ENCODE measurements around the gene GHRHR.
A peak's percentile ranks its signal among the peaks of the same experiment; 100 is the strongest.

The GHRHR gene

DNA sequence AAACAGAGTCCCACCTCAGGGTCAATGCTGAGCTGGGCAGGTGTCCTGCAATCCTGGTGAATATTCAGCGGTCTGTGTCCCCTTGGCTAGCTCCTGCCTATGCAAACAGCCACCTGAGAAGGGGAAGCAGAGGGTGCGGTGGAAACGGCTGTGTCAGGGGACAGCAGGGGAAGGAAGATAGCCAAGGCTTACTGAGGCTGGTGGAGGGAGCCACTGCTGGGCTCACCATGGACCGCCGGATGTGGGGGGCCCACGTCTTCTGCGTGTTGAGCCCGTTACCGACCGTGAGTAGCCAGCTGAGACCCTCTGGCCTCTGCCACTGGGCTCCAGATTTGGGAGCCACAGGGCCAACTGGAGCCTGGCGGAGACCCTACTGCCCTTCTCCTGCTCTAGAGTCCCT lies at the start of gene GHRHR:
TSS of gene GHRHR (plus strand) at position 112 of the 400 bp plus-strand sequence. CDS start at position 228, 116 bp downstream.
- no peak within 1 kb of the TSS for H3K4me3 ChIP-seq (ENCODE audit: low read depth in 1 of 2, low read length in 2 of 2)
- no peak within 1 kb of the TSS for H3K27ac ChIP-seq (ENCODE audit: low read length)
- H3K36me3 ChIP-seq (ENCODE audit: control insufficient read depth in 1 of 2, insufficient read depth in 2 of 2, low read length in 2 of 2) = no peaks in the 10 kb centered on the region
- H3K9me3 ChIP-seq (ENCODE audit: control insufficient read depth in 1 of 2, low read length in 2 of 2) = no peaks in the 10 kb centered on the region
- no peaks in the 10 kb centered on the region for H3K4me1 ChIP-seq (ENCODE audit: control insufficient read depth in 1 of 2, insufficient read depth in 2 of 2, low read length in 2 of 2)
- no peaks in the 10 kb centered on the region for H3K27me3 ChIP-seq (ENCODE audit: low read depth, low read length)

DNA sequence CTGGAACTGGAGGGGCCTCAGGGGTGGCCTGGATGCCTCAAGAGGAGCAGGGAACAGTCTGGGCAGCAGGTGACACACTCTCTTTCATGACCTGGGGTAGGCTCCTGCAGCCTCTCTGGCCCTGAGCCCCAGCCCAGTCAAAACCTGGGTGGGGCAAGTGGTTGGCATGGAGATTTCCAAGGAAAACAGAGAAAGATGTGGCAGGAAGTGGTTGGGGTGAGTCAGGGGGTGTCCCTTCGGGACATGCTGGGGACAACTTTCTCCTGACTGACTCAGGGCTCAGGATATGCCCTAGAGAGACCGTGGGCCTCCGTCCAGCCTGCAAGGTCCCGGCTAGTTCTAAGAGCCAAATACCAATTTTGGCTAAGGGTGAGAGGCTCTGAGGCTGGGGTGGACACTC lies 49.2 kb upstream of the GHRHR start:
- H3K27me3 ChIP-seq (ENCODE audit: low read depth, low read length) = no peaks in the 10 kb centered on the region
- H3K4me1 ChIP-seq (ENCODE audit: control insufficient read depth in 1 of 2, insufficient read depth in 2 of 2, low read length in 2 of 2) = peaks cover 0 to 61% of the 10 kb centered on the region in 2 donors
- no peak overlapping the region for H3K27ac ChIP-seq (ENCODE audit: low read length)
- H3K4me3 ChIP-seq (ENCODE audit: low read depth in 1 of 2, low read length in 2 of 2) = peak overlapping the region; percentile 55 to 61
- H3K9me3 ChIP-seq (ENCODE audit: control insufficient read depth in 1 of 2, low read length in 2 of 2) = no peaks in the 10 kb centered on the region
- H3K36me3 ChIP-seq (ENCODE audit: control insufficient read depth in 1 of 2, insufficient read depth in 2 of 2, low read length in 2 of 2) = no peaks in the 10 kb centered on the region

DNA sequence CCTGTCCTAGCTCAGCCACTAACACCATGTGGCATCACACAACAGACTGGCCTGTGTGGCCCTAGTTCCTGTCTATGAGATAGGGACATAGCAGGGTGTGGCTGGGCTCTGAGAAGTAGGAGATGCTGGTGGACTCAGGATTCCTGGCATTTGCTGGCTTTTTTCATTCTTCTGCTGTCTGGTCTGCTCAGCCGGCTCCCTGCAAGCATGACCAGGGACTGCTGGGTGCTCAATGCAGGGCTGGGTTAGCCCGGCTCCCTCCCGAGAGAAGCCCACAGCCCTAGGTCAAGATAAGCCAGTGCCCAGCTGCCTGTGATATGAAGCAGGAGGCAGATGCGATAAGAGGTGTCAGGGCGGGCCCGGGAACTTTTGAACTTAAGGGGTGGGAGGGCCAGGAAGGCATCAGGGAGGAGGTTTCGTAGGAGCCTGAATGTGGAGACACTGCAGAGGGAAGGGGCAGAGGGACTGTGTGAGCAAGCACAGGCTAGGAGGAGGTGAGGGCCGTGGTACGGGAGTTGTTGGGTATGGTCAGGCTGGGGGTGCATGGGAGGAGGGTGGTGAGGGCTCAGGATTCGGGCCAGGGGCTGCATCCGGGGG lies 48.6 kb upstream of the GHRHR start:
- Histone ChIP-seq H3K4me1 (ENCODE audit: control insufficient read depth in 1 of 2, insufficient read depth in 2 of 2, low read length in 2 of 2) (peaks cover 5 to 57% of the 10 kb centered on the region in 2 donors), H3K4me3 (ENCODE audit: low read depth in 1 of 2, low read length in 2 of 2) (peak overlapping the region; percentile 55 to 61)

DNA sequence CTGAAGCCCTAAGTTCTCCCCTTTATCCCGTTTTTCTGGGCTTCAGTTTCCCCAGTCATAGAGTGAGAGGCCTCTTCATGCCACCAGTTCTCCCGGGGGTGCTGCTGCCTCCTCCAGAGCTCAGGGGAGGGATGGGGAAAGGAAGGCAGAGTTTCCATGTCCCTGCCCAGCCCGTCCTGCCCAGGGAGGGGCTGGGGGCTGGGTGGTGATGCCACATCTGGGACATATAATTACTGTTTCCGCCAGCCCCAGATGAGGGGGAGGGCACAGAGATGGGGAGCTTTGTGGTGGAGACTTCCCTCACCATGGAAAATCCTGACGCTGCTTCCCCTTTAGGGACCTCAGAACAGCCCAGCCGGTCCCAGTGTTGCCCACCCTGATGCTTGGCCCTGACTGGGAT lies 48.0 kb upstream of the GHRHR start:
- no peaks in the 10 kb centered on the region for H3K36me3 ChIP-seq (ENCODE audit: control insufficient read depth in 1 of 2, insufficient read depth in 2 of 2, low read length in 2 of 2)
- H3K4me3 ChIP-seq (ENCODE audit: low read depth in 1 of 2, low read length in 2 of 2) = peak overlapping the region in 1 of 2 donors; percentile 61
- H3K9me3 ChIP-seq (ENCODE audit: control insufficient read depth in 1 of 2, low read length in 2 of 2) = no peaks in the 10 kb centered on the region
- peaks cover 12 to 57% of the 10 kb centered on the region in 2 donors for H3K4me1 ChIP-seq (ENCODE audit: control insufficient read depth in 1 of 2, insufficient read depth in 2 of 2, low read length in 2 of 2)
- peak overlapping the region; percentile 1 for H3K27ac ChIP-seq (ENCODE audit: low read length)
- H3K27me3 ChIP-seq (ENCODE audit: low read depth, low read length) = no peaks in the 10 kb centered on the region

More for the DNA sequence above, 48.6 kb upstream of the GHRHR start:
- Histone ChIP-seq H3K9me3 (ENCODE audit: control insufficient read depth in 1 of 2, low read length in 2 of 2) (no peaks in the 10 kb centered on the region), H3K36me3 (ENCODE audit: control insufficient read depth in 1 of 2, insufficient read depth in 2 of 2, low read length in 2 of 2) (no peaks in the 10 kb centered on the region), H3K27ac (ENCODE audit: low read length) (peak overlapping the region; percentile 21), H3K27me3 (ENCODE audit: low read depth, low read length) (no peaks in the 10 kb centered on the region)

DNA sequence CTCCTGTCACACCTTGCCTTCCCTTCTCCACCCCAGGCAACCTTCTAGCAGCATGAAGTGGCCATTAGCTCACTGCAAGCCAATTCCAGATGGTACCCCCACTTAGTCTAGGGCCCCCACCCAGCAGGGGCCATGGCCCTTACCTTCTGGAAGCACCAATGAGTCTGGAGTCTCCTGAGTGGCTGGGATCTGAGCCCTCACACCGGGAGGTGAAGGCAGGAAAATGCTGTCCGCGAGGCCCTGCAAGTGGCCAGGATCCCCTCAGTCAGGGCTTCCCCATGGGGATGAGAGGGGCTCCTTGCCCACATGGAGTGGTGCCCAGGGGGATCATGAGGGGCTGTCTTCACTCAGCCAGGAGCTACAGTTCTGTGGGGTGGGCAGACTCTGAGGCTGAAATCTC lies 47.5 kb upstream of the GHRHR start:
- H3K4me3 ChIP-seq (ENCODE audit: low read depth in 1 of 2, low read length in 2 of 2) = no peak overlapping the region

DNA sequence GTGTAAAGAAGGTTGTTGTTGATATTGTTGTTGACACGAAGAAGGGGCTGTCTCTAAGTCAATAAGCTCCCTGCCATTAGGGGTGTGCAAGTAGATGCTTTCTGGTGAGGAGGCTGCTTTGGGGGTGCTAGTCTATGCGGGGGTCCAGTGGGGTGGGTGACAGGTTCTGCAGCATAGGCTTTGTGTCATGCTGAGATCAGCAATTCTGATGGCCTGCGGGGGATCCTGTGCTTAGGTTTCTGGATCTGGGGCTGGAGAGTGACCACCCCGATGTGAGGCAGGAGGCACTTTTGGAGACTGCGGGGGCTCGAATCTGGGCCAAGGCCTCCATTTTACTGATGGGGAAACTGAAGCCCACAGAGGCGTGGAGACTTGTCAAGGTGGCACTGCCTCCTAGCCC lies 47.0 kb upstream of the GHRHR start:
- Histone ChIP-seq H3K27ac (ENCODE audit: low read length) (no peak overlapping the region), H3K4me3 (ENCODE audit: low read depth in 1 of 2, low read length in 2 of 2) (no peak overlapping the region), H3K4me1 (ENCODE audit: control insufficient read depth in 1 of 2, insufficient read depth in 2 of 2, low read length in 2 of 2) (peaks cover 12 to 60% of the 10 kb centered on the region in 2 donors), H3K36me3 (ENCODE audit: control insufficient read depth in 1 of 2, insufficient read depth in 2 of 2, low read length in 2 of 2) (no peaks in the 10 kb centered on the region), H3K9me3 (ENCODE audit: control insufficient read depth in 1 of 2, low read length in 2 of 2) (no peaks in the 10 kb centered on the region), H3K27me3 (ENCODE audit: low read depth, low read length) (no peaks in the 10 kb centered on the region)

More for the DNA sequence above, 47.5 kb upstream of the GHRHR start:
- no peaks in the 10 kb centered on the region for H3K27me3 ChIP-seq (ENCODE audit: low read depth, low read length)
- no peak overlapping the region for H3K27ac ChIP-seq (ENCODE audit: low read length)
- no peaks in the 10 kb centered on the region for H3K36me3 ChIP-seq (ENCODE audit: control insufficient read depth in 1 of 2, insufficient read depth in 2 of 2, low read length in 2 of 2)
- H3K4me1 ChIP-seq (ENCODE audit: control insufficient read depth in 1 of 2, insufficient read depth in 2 of 2, low read length in 2 of 2) = peaks cover 12 to 57% of the 10 kb centered on the region in 2 donors
- no peaks in the 10 kb centered on the region for H3K9me3 ChIP-seq (ENCODE audit: control insufficient read depth in 1 of 2, low read length in 2 of 2)

DNA sequence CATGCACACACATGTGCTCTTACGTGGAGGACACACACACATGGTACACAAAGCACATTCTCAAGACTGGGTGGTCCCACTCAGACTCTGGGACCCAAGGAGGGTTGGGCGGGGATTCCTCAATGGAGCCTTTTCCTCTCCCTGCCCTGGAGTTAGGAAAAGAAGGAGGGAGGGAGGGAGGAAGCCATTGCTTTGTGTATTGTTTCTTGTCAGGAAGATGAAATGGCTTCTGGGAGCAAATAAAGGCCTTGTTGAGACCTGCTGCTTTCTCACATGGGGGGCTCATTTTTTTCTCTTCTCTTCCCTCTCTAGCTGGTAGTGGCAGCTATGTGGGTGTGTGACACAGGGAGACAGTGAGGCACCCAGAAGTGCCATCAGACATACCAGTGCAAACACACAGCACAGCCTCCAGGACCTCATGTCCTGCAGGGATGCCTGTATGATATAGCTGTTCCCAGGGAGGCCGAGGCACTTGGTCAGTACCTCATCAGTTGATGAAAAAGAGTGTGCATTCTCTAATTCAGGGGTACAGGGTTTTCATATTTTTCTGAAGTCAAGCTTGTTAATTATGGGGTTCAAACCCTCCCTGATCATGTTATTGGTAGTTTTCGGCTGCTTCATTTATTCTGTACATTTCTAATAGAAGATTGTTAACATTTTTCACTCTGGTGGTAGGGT lies 46.4 kb upstream of the GHRHR start:
- H3K4me1 ChIP-seq (ENCODE audit: control insufficient read depth in 1 of 2, insufficient read depth in 2 of 2, low read length in 2 of 2) = peaks cover 12 to 59% of the 10 kb centered on the region in 2 donors
- H3K36me3 ChIP-seq (ENCODE audit: control insufficient read depth in 1 of 2, insufficient read depth in 2 of 2, low read length in 2 of 2) = no peaks in the 10 kb centered on the region
- H3K9me3 ChIP-seq (ENCODE audit: control insufficient read depth in 1 of 2, low read length in 2 of 2) = no peaks in the 10 kb centered on the region
- no peak overlapping the region for H3K27ac ChIP-seq (ENCODE audit: low read length)
- no peaks in the 10 kb centered on the region for H3K27me3 ChIP-seq (ENCODE audit: low read depth, low read length)
- H3K4me3 ChIP-seq (ENCODE audit: low read depth in 1 of 2, low read length in 2 of 2) = no peak overlapping the region

DNA sequence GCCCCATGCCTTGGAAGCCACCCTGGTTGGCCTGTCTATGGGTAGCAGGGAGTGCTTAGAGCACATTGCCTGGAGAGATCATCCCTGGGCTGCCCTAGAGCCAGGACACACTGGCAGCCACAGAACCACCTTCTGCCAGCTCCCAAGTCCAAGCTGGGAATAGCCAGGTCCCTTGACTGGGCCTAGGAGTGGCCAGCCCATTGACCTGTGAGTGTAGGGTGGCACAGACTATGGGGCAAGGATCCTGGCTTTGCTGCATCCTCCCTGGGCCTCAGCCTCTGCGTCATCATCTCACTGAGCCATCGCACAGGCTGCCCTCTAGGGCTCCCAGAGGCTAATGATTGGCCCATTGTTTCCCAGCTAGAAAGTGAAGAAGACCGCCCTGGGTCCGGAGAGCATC lies 45.1 kb upstream of the GHRHR start:
- H3K4me1 ChIP-seq (ENCODE audit: control insufficient read depth in 1 of 2, insufficient read depth in 2 of 2, low read length in 2 of 2) = peaks cover 12 to 50% of the 10 kb centered on the region in 2 donors

DNA sequence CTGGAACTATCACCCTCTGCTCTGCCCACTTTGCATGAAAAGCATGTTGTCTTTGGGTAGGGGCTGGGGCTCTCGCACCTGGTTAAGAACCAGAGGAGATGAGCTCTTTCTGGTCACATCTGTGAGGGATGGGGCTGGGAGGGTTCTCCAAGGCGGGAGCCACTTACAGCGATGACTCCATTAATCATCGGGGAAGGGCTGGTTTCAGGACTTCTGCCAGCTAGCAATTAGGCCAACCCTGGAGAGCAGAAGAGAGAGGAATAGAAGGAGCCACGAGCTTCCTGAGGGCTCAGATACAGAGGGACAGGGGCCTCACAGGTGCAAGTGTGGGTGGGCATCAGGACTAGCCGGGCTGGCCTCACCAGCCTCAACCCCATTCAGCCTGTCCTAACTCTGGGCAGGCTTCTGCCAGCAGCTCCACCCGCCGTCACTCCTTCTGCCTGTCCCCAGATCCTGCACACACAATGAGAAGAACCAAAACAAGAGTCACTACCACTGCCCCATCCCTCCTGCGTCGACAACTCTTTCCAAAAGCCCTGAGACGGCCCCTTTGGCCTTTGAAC lies 43.7 kb upstream of the GHRHR start:
- peak overlapping the region; percentile 23 for H3K27ac ChIP-seq (ENCODE audit: low read length)
- H3K9me3 ChIP-seq (ENCODE audit: control insufficient read depth in 1 of 2, low read length in 2 of 2) = no peaks in the 10 kb centered on the region
- no peak overlapping the region for H3K4me3 ChIP-seq (ENCODE audit: low read depth in 1 of 2, low read length in 2 of 2)
- H3K4me1 ChIP-seq (ENCODE audit: control insufficient read depth in 1 of 2, insufficient read depth in 2 of 2, low read length in 2 of 2) = peaks cover 12 to 38% of the 10 kb centered on the region in 2 donors
- H3K36me3 ChIP-seq (ENCODE audit: control insufficient read depth in 1 of 2, insufficient read depth in 2 of 2, low read length in 2 of 2) = peaks cover 8 to 20% of the 10 kb centered on the region in 2 donors
- H3K27me3 ChIP-seq (ENCODE audit: low read depth, low read length) = no peaks in the 10 kb centered on the region

More for the DNA sequence above, 45.1 kb upstream of the GHRHR start:
- no peak overlapping the region for H3K27ac ChIP-seq (ENCODE audit: low read length)
- peaks cover 0 to 6% of the 10 kb centered on the region in 2 donors for H3K36me3 ChIP-seq (ENCODE audit: control insufficient read depth in 1 of 2, insufficient read depth in 2 of 2, low read length in 2 of 2)
- H3K27me3 ChIP-seq (ENCODE audit: low read depth, low read length) = no peaks in the 10 kb centered on the region
- H3K4me3 ChIP-seq (ENCODE audit: low read depth in 1 of 2, low read length in 2 of 2) = no peak overlapping the region
- H3K9me3 ChIP-seq (ENCODE audit: control insufficient read depth in 1 of 2, low read length in 2 of 2) = no peaks in the 10 kb centered on the region

DNA sequence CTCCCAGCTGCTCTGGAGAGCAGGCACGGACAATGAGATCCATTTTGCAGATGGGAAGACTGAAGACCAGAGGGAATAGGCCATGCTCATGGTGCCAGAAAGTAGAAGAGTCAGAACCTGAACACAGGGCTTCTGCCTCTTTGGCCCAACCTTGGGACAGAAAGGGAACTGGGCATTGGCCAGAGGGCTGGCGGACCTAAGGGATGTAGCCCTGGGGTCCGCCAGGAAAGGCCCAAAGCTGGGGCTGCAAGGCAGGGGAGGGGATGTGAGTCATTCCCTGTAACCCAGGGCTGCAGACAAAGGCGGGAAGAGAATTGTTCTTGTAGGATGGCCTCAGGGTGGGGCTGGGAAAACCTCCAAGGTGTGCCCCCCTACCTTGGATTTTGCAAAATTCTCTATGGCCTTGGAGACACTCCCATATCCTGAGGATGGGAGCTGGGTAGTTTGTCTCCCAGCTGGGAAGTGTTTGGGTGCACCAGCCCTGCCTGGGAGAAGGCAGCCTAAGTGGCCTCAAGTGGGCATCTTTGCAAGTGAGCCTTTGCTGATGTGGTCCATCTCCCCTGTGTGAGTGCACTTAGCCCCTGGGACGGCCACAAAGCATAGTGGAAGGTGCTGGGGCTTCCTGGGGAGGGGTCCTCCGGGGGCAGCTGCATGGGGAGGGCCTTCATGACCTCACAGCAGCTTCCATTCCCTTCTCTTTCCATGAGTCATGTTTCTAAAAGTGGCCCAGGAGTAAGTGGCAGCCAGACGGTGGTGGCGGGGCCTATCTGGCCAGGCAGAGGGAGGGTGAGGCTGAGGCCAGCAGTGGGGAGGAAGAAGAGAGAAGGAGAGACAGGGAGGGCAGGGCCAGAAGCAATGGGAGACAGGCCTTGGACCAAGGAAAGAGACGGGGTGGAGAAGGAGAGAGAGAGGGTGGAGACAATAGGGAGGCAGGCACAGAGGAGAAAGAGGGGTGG lies 42.9 kb upstream of the GHRHR start:
- peak overlapping the region; percentile 23 for H3K27ac ChIP-seq (ENCODE audit: low read length)
- peaks cover 8 to 27% of the 10 kb centered on the region in 2 donors for H3K36me3 ChIP-seq (ENCODE audit: control insufficient read depth in 1 of 2, insufficient read depth in 2 of 2, low read length in 2 of 2)
- H3K4me1 ChIP-seq (ENCODE audit: control insufficient read depth in 1 of 2, insufficient read depth in 2 of 2, low read length in 2 of 2) = peaks cover 12 to 34% of the 10 kb centered on the region in 2 donors
- H3K27me3 ChIP-seq (ENCODE audit: low read depth, low read length) = no peaks in the 10 kb centered on the region
- H3K9me3 ChIP-seq (ENCODE audit: control insufficient read depth in 1 of 2, low read length in 2 of 2) = no peaks in the 10 kb centered on the region
- no peak overlapping the region for H3K4me3 ChIP-seq (ENCODE audit: low read depth in 1 of 2, low read length in 2 of 2)
